ENCODE data around the gene PLEKHA5.
"Not testable (repeated sequence)": the region's sequence is repeated elsewhere in the genome, so short reads cannot be mapped to it uniquely, and the experiment has no call there.

The PLEKHA5 gene

GRCh38 chr12:19326102-19326501 lies 196.6 kb downstream of the PLEKHA5 start:
- H3K27me3 ChIP-seq (ENCODE audit: insufficient read depth, low read length), result no peaks in the 10 kb centered on the region
- H2AFZ ChIP-seq (ENCODE audit: low read length), result no peak overlapping the region
- no peak for TF ChIP-seq CTCF (IDR thresholded peaks at IDR 0.05; ENCODE audit: low read length)
- TF ChIP-seq EZH2 (IDR thresholded peaks at IDR 0.05; ENCODE audit: borderline replicate concordance, low read length), result no peak
- H4K20me1 ChIP-seq (ENCODE audit: insufficient read depth, low read length), result no peaks in the 10 kb centered on the region
- H3K79me2 ChIP-seq (ENCODE audit: insufficient read depth, low read length), result no peaks in the 10 kb centered on the region
- H3K27ac ChIP-seq (ENCODE audit: low read depth, low read length, poor library complexity, severe bottlenecking), result no peak overlapping the region
- H3K36me3 ChIP-seq (ENCODE audit: insufficient read depth, low read length), result no peaks in the 10 kb centered on the region
- H3K4me3 ChIP-seq (ENCODE audit: low read depth, low read length, poor library complexity, severe bottlenecking), result no peak overlapping the region
- no peaks in the 10 kb centered on the region for H3K9me3 ChIP-seq (ENCODE audit: low read length)
- no peak overlapping the region for H3K9ac ChIP-seq (ENCODE audit: low read length)
- H3K9me2 ChIP-seq (ENCODE audit: low read depth, low read length), result no peaks in the 10 kb centered on the region
- H3F3A ChIP-seq (ENCODE audit: insufficient read depth, low read length), result no peaks in the 10 kb centered on the region
- H3K4me2 ChIP-seq (ENCODE audit: low read length), result no peak overlapping the region
- no peaks in the 10 kb centered on the region for H3K4me1 ChIP-seq (ENCODE audit: insufficient read depth, low read length, severe bottlenecking)

DNA sequence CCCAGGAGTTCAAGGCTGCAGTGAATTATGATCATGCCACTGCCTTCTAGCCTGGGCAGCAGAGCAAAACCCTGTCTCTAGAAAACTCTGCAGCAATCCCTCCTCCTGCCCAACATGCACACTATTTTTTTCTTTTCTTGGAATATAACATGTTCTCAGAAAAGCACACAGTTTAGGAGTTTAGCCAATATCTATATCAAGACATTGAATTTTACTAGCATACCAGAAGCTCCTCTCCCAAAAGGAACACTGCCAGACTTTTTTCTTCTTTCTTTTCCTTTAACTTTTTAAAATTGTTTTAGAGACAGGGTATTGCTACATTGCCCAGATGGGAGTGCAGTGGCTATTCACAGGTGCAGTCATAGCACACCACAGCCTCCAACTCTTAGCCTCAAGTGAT lies 202.7 kb downstream of the PLEKHA5 start:
- Histone ChIP-seq H2AFZ (ENCODE audit: low read length) (no peak overlapping the region), H3K79me2 (ENCODE audit: insufficient read depth, low read length) (no peaks in the 10 kb centered on the region), H3K27me3 (ENCODE audit: insufficient read depth, low read length) (no peaks in the 10 kb centered on the region), H4K20me1 (ENCODE audit: insufficient read depth, low read length) (no peaks in the 10 kb centered on the region), H3K27ac (ENCODE audit: low read depth, low read length, poor library complexity, severe bottlenecking) (no peak overlapping the region), H3K9me3 (ENCODE audit: low read length) (no peaks in the 10 kb centered on the region), H3K4me1 (ENCODE audit: insufficient read depth, low read length, severe bottlenecking) (no peaks in the 10 kb centered on the region), H3K36me3 (ENCODE audit: insufficient read depth, low read length) (no peaks in the 10 kb centered on the region), H3K4me2 (ENCODE audit: low read length) (no peak overlapping the region), H3K9ac (ENCODE audit: low read length) (no peak overlapping the region), H3K9me2 (ENCODE audit: low read depth, low read length) (no peaks in the 10 kb centered on the region), H3F3A (ENCODE audit: insufficient read depth, low read length) (no peaks in the 10 kb centered on the region), H3K4me3 (ENCODE audit: low read depth, low read length, poor library complexity, severe bottlenecking) (no peak overlapping the region)
- TF ChIP-seq CTCF (IDR thresholded peaks at IDR 0.05; ENCODE audit: low read length) (no peak), EZH2 (IDR thresholded peaks at IDR 0.05; ENCODE audit: borderline replicate concordance, low read length) (no peak)

- Histone ChIP-seq H3K9me3 (ENCODE audit: low read length) (no peaks in the 10 kb centered on the region), H3K27me3 (ENCODE audit: insufficient read depth, low read length) (no peaks in the 10 kb centered on the region), H3K9ac (ENCODE audit: low read length) (no peak overlapping the region), H3F3A (ENCODE audit: insufficient read depth, low read length) (no peaks in the 10 kb centered on the region), H3K4me1 (ENCODE audit: insufficient read depth, low read length, severe bottlenecking) (no peaks in the 10 kb centered on the region), H3K27ac (ENCODE audit: low read depth, low read length, poor library complexity, severe bottlenecking) (no peak overlapping the region), H2AFZ (ENCODE audit: low read length) (no peak overlapping the region), H3K79me2 (ENCODE audit: insufficient read depth, low read length) (no peaks in the 10 kb centered on the region), H3K4me2 (ENCODE audit: low read length) (no peak overlapping the region), H4K20me1 (ENCODE audit: insufficient read depth, low read length) (no peaks in the 10 kb centered on the region), H3K9me2 (ENCODE audit: low read depth, low read length) (no peaks in the 10 kb centered on the region), H3K4me3 (ENCODE audit: low read depth, low read length, poor library complexity, severe bottlenecking) (no peak overlapping the region), H3K36me3 (ENCODE audit: insufficient read depth, low read length) (no peaks in the 10 kb centered on the region)
- TF ChIP-seq CTCF (IDR thresholded peaks at IDR 0.05; ENCODE audit: low read length) (no peak), EZH2 (IDR thresholded peaks at IDR 0.05; ENCODE audit: borderline replicate concordance, low read length) (no peak)
Observed at GRCh38 chr12:19338405-19338804, 208.9 kb downstream of the PLEKHA5 start.

- not testable (repeated sequence) for H3K36me3 ChIP-seq (ENCODE audit: insufficient read depth, low read length)
Observed at GRCh38 chr12:19350850-19351249, 221.3 kb downstream of the PLEKHA5 start.

More at GRCh38 chr12:19350850-19351249, 221.3 kb downstream of the PLEKHA5 start:
- H3K4me2 ChIP-seq (ENCODE audit: low read length); H3K79me2 ChIP-seq (ENCODE audit: insufficient read depth, low read length); H3K27ac ChIP-seq (ENCODE audit: low read depth, low read length, poor library complexity, severe bottlenecking); H2AFZ ChIP-seq (ENCODE audit: low read length); H3K27me3 ChIP-seq (ENCODE audit: insufficient read depth, low read length); H3K9me2 ChIP-seq (ENCODE audit: low read depth, low read length); H3K4me3 ChIP-seq (ENCODE audit: low read depth, low read length, poor library complexity, severe bottlenecking); H3K4me1 ChIP-seq (ENCODE audit: insufficient read depth, low read length, severe bottlenecking); H3F3A ChIP-seq (ENCODE audit: insufficient read depth, low read length); H3K9ac ChIP-seq (ENCODE audit: low read length); H4K20me1 ChIP-seq (ENCODE audit: insufficient read depth, low read length); H3K9me3 ChIP-seq (ENCODE audit: low read length): not testable (repeated sequence)

Data from OCI-LY1 (cell line).